ENCODE data around the gene CFAP43. TPM values are rescaled to one million over a fixed set of nuclear protein-coding genes. Genes with fewer than 3 reads are reported as not detected.

CFAP43 gene
- total and polyA plus RNA-seq, 2 of the 8 experiments (the other 6 are each of a cell fraction or from before 2014, with no cell fraction given), result 0.11 to 0.27 TPM

MicroRNA genes within 50 kb of the gene (microRNA counts, 767-probe panel; counts per million panel counts)
- microRNA hsa-miR-609, result 879 counts per million, percentile 95 among the panel's probes with 10 or more counts

Small RNA genes lying within 50 kb of the gene (microRNA-seq; reads per million reads assigned to microRNA genes)
- gene MIR4482 (ENCODE audit: borderline microRNAs expressed in 2 of 2, borderline number of aligned reads in 2 of 2, borderline replicate concordance in 1 of 2), result 0.20 to 0.69 reads per million in 2 experiments
- gene MIR609 (ENCODE audit: borderline microRNAs expressed in 2 of 2, borderline number of aligned reads in 2 of 2, borderline replicate concordance in 1 of 2), result 0 reads per million in 2 experiments

Small RNA genes lying within 50 kb of the gene (small RNA-seq; reads per million reads assigned to genes)
- 21.3 reads per million, percentile 92 among the genes with 10 or more reads in this experiment for gene MIR4482 (ENCODE audit: insufficient read depth)
- gene MIR609 (ENCODE audit: insufficient read depth), result not detected

Other genes with a start within 250 kb of the CFAP43 start
- gene COL17A1, start 146.5 kb downstream of the CFAP43 start, total RNA-seq (2021; fragmentation: NEBNext Ultra II Directional; extraction: Animal tissue kit (Norgen Biotek cat#: 25700)), result 0.37 and 1.9 TPM in 2 replicates
- 0.35 and 0.52 TPM in 2 replicates for gene COL17A1, start 146.5 kb downstream of the CFAP43 start, polyA plus RNA-seq (2011; rRNA removed)
- 6.9 and 7.7 TPM in 2 replicates for gene SFR1, start 110.2 kb downstream of the CFAP43 start, total RNA-seq (2021; fragmentation: NEBNext Ultra II Directional; extraction: Animal tissue kit (Norgen Biotek cat#: 25700))
- 3.1 and 3.4 TPM in 2 replicates for gene SFR1, start 110.2 kb downstream of the CFAP43 start, polyA plus RNA-seq (2011; rRNA removed)
- 32.5 and 33.8 TPM in 2 replicates for gene GSTO1, start 22.5 kb upstream of the CFAP43 start, total RNA-seq (2021; fragmentation: NEBNext Ultra II Directional; extraction: Animal tissue kit (Norgen Biotek cat#: 25700))
- 17.3 and 22.4 TPM in 2 replicates for gene GSTO1, start 22.5 kb upstream of the CFAP43 start, polyA plus RNA-seq (2011; rRNA removed)
- 12.7 and 13.1 TPM in 2 replicates for gene GSTO2, start 36.8 kb upstream of the CFAP43 start, total RNA-seq (2021; fragmentation: NEBNext Ultra II Directional; extraction: Animal tissue kit (Norgen Biotek cat#: 25700))
- gene GSTO2, start 36.8 kb upstream of the CFAP43 start, polyA plus RNA-seq (2011; rRNA removed), result 34.0 and 41.7 TPM in 2 replicates
- 16.9 and 17.1 TPM in 2 replicates for gene ITPRIP, start 106.1 kb upstream of the CFAP43 start, total RNA-seq (2021; fragmentation: NEBNext Ultra II Directional; extraction: Animal tissue kit (Norgen Biotek cat#: 25700))
- gene ITPRIP, start 106.1 kb upstream of the CFAP43 start, polyA plus RNA-seq (2011; rRNA removed), result 15.2 and 15.3 TPM in 2 replicates
- 0.71 and 1.1 TPM in 2 replicates for gene CFAP58, start 121.5 kb upstream of the CFAP43 start, total RNA-seq (2021; fragmentation: NEBNext Ultra II Directional; extraction: Animal tissue kit (Norgen Biotek cat#: 25700))
- 0.09 and 0.32 TPM in 2 replicates for gene CFAP58, start 121.5 kb upstream of the CFAP43 start, polyA plus RNA-seq (2011; rRNA removed)

Data from H1 (cell line).